Fibroblast of skin of back (primary cell): ENCODE data around the gene KCNMA1.
"Not testable (repeated sequence)": the region's sequence is repeated elsewhere in the genome, so short reads cannot be mapped to it uniquely, and the experiment has no call there.

Source experiments
- DNase-seq: peaks from one replicate; pipeline ENCODE4 v3.0.0-alpha.2; 2013

The KCNMA1 gene

GRCh38 chr10:77603534-77603927, 34.1 kb downstream of the KCNMA1 start:
- no peak for DNase-seq

- peak; percentile 36 for DNase-seq
Measured at GRCh38 chr10:77602913-77603533, 34.6 kb downstream of the KCNMA1 start.

- DNase-seq = peak; percentile 47
Measured at GRCh38 chr10:77602231-77602912, 35.2 kb downstream of the KCNMA1 start.

- no peak for DNase-seq
Measured at GRCh38 chr10:77601488-77601887, 36.1 kb downstream of the KCNMA1 start.

- DNase-seq = no peak
Measured at GRCh38 chr10:77600640-77601039, 37.0 kb downstream of the KCNMA1 start.

- no peak for DNase-seq
Measured at GRCh38 chr10:77599651-77600050, 38.0 kb downstream of the KCNMA1 start.

GRCh38 chr10:77598606-77599005, 39.0 kb downstream of the KCNMA1 start:
- DNase-seq = no peak

DNA sequence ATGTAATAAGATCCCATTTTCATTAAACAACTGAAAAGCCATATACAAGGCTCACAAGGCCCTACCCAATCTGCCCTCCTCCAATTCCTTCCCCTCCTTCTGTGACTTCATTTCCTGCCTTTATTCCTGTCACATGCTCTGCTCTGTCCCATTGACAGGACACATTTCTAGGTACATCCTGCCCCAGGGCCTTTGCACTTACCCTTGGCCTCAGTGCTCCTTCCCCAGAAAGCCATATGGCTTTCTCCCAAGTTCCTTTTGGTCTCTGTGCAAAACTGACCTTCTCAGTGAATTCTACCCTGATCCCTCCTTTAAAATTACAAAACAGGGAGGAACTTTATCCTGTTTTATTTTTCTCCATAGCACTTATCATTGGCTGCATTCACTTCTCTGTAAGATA, 40.0 kb downstream of the KCNMA1 start:
- DNase-seq = no peak

DNA sequence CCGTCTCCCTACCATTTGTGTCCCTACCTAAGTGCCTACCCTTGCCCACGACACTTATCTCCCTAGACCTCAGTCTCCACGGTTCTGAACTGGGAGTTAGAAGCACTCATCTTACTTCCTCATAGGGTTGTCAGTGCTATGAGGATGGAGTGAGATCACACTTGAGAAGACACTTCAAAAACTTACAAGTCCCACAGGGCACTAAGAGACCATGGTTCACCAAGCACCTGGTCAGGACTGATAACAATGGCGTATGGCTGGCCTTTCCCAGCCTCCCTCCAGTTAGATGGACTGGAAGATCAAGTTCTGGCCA, 43.2 kb downstream of the KCNMA1 start:
- DNase-seq = no peak

DNA sequence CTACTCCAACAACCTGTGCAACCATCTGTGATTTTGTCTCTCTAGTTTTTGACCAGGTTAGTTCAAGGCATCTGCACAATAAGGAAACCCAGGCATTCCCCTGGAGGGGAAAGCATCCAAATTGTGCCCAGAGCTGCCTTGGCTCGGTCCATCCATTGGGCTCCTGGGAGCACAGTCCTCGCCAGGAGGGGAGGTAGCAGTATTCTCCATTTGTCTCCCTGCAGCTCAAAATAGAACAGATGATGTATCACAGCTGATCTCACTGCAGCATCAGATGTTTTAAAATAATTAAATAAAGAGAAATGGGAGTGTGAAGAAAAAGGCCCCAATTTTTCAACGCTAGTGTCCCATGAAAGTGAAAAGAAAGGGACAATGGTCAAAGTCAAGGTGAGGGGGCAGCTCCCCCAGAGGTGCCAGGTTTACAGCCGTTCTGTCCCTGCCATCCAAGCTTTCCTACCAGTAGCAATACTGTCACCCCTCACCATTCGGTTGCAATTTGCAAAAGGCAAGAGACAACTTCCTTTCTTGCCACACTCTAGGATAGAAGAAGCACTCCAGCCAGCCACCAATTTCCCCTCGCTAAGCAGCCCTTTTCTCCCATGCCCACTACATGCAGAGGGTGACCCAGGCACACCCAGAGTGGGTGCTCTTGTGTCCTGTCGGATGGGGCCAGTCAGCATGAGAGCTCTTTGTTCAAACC, 43.7 kb downstream of the KCNMA1 start:
- DNase-seq = no peak

- peak; percentile 98 for DNase-seq
Measured at GRCh38 chr10:77592946-77593636, 44.5 kb downstream of the KCNMA1 start.

- DNase-seq = no peak
Measured at GRCh38 chr10:77592510-77592909, 45.1 kb downstream of the KCNMA1 start.

- DNase-seq = no peak
Measured at GRCh38 chr10:77591238-77591880, 46.2 kb downstream of the KCNMA1 start.

- no peak for DNase-seq
Measured at GRCh38 chr10:77590344-77591237, 47.0 kb downstream of the KCNMA1 start.

GRCh38 chr10:77589703-77590102, 47.9 kb downstream of the KCNMA1 start:
- DNase-seq = not testable (repeated sequence)

- DNase-seq = no peak
Measured at GRCh38 chr10:77588886-77589285, 48.7 kb downstream of the KCNMA1 start.

- DNase-seq = no peak
Measured at GRCh38 chr10:77587416-77587790, 50.2 kb downstream of the KCNMA1 start.

- DNase-seq = peak; percentile 80
Measured at GRCh38 chr10:77586719-77587415, 50.7 kb downstream of the KCNMA1 start.

DNA sequence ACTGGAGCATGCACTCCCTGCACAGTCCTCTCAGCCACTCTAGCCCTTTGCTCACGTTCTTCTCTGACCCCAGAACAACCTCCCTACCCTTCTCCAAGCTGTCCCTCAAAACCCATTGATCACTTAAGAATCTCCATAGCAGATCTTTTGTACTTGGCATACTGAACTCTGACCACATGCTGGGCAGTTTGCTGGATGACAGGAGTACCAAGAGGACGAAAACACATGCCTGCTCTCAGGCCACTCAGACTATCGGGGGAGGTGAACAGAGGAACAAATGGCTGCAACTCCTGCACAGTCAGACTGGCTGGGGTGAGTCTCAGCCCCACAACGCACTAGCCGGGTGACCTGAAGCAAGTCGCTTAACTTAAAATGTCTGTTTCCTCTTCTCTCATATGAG, 52.7 kb downstream of the KCNMA1 start:
- no peak for DNase-seq

DNA sequence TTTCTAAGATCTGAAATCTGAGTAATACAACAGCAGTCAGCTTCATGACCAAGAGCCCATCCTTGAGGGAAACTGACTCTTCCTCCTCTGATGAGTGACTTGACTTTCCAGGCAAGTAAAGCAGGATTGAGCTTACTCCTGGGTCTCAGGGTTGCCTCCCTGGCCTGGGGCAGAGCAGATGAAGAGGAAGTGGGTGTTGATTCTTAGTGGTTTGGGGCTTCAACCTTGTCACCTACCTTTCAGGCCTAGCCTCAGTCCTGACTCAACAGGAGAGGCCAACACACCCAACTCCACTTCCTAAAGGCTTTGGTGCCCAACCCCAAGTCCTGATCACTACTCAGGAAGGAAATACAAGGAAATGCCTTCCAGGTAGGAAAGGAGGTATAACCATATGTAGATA, 54.1 kb downstream of the KCNMA1 start:
- no peak for DNase-seq

DNA sequence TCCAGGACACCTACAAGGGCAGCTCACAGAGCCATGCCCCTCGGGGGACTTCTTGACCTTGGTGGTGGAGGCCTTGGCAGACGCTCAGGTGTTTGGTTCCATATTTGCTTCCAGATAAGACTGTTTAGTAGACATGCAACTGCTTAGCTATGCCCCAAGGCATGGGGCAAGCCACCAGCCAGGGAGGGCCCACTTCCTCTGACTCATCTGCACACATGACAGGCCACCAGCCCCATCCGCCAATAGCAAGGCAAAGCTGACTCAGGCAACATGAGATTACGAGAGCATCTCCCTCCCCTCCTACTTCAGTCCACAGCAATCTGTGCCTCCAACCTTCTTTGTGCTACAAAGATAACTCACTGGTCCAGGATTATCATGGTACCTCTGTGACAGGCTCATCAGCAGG, 54.9 kb downstream of the KCNMA1 start:
- DNase-seq = peak; percentile 83
